Measurements from ENCODE around the gene PAGE2B.

DNA sequence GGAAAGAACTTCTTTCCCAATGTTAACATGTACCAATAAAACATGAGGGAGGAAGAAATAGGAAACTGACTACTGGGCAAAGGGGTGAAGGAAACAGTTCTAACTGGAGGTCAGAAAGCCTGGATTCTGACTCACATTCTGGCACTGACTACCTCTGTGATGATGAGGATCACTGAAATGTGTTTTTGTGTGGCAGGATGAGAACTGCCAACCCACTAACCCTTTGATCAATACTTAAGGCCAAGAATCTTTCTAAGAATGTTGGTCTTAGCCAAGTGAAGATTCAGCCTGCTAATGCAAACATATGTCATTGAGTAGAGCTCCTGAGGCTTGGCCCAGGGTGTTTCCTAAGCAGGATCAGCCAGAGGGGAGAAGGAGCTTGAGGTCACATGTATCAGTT lies 48.7 kb upstream of the PAGE2B start:
- TF ChIP-seq, protein P1, sequence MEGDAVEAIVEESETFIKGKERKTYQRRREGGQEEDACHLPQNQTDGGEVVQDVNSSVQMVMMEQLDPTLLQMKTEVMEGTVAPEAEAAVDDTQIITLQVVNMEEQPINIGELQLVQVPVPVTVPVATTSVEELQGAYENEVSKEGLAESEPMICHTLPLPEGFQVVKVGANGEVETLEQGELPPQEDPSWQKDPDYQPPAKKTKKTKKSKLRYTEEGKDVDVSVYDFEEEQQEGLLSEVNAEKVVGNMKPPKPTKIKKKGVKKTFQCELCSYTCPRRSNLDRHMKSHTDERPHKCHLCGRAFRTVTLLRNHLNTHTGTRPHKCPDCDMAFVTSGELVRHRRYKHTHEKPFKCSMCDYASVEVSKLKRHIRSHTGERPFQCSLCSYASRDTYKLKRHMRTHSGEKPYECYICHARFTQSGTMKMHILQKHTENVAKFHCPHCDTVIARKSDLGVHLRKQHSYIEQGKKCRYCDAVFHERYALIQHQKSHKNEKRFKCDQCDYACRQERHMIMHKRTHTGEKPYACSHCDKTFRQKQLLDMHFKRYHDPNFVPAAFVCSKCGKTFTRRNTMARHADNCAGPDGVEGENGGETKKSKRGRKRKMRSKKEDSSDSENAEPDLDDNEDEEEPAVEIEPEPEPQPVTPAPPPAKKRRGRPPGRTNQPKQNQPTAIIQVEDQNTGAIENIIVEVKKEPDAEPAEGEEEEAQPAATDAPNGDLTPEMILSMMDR (IDR thresholded peaks at IDR 0.05 in 8 of 11, conservative IDR thresholded peaks at IDR 0.05 in 3 of 11) = no peak
- no peak for TF ChIP-seq POLR2A (IDR thresholded peaks at IDR 0.05)
